Loucy (cell line): ENCODE measurements around the gene FAXDC2.

Source experiments
- H2AFZ ChIP-seq: fragments of 200-600 bp; sonication (generic); 2 replicates; pipeline ENCODE4 v1.6.0; 2016; ENCODE audit warnings: antibody characterized with exemption, mild to moderate bottlenecking, low read length, moderate library complexity
- H3F3A ChIP-seq: fragments of 200-600 bp; 2 replicates; pipeline ENCODE4 v1.6.0; 2016; ENCODE audit warnings: antibody characterized with exemption, low read depth, mild to moderate bottlenecking
- H3K27me3 ChIP-seq: fragments of 200-600 bp; sonication (generic); 2 replicates; pipeline ENCODE4 v1.6.1; 2014; ENCODE audit warnings: low read length, mild to moderate bottlenecking; ENCODE audit not compliant: insufficient read depth, poor library complexity, severe bottlenecking
- H3K36me3 ChIP-seq: fragments of 200-600 bp; sonication (generic); 2 replicates; pipeline ENCODE4 v1.6.1; 2016; ENCODE audit warnings: low read length; ENCODE audit not compliant: insufficient read depth
- H3K4me1 ChIP-seq: fragments of 200-600 bp; sonication (generic); 2 replicates; pipeline ENCODE4 v1.5.1; 2014; ENCODE audit warnings: low read length, mild to moderate bottlenecking; ENCODE audit not compliant: insufficient read depth, poor library complexity, severe bottlenecking
- H3K4me2 ChIP-seq: fragments of 200-600 bp; sonication (generic); 2 replicates; pipeline ENCODE4 v1.6.0; 2014; ENCODE audit warnings: antibody characterized with exemption, low read length, low read depth, mild to moderate bottlenecking; ENCODE audit not compliant: poor library complexity, severe bottlenecking
- H3K4me3 ChIP-seq: fragments of 200-600 bp; sonication (generic); 2 replicates; pipeline ENCODE4 v1.5.1; 2014; ENCODE audit warnings: low read length, mild to moderate bottlenecking, mixed read lengths; ENCODE audit not compliant: poor library complexity, severe bottlenecking
- H3K79me2 ChIP-seq: fragments of 200-600 bp; sonication (generic); 2 replicates; pipeline ENCODE4 v1.6.1; 2014; ENCODE audit warnings: low read length; ENCODE audit not compliant: insufficient read depth
- H3K9ac ChIP-seq: fragments of 200-600 bp; sonication (generic); 2 replicates; pipeline ENCODE4 v1.6.0; 2014; ENCODE audit warnings: mild to moderate bottlenecking, low read depth, low read length, moderate library complexity; ENCODE audit not compliant: poor library complexity, severe bottlenecking
- H3K9me2 ChIP-seq: fragments of 200-600 bp; sonication (generic); replicated peaks from 2 replicates; pipeline ENCODE4 v1.6.1; 2016; ENCODE audit warnings: low read depth, low read length, mixed read lengths
- H3K9me3 ChIP-seq: fragments of 200-600 bp; sonication (generic); 2 replicates; pipeline ENCODE4 v1.6.1; 2014; ENCODE audit warnings: mild to moderate bottlenecking, antibody characterized with exemption, low read length, low read depth; ENCODE audit not compliant: insufficient read depth
- H4K20me1 ChIP-seq: fragments of 200-600 bp; sonication (generic); 2 replicates; pipeline ENCODE4 v1.6.0; 2014; ENCODE audit warnings: antibody characterized with exemption, low read length, mild to moderate bottlenecking; ENCODE audit not compliant: insufficient read depth, poor library complexity, severe bottlenecking
- CTCF ChIP-seq: fragments of 200-600 bp; sonication (generic); conservative IDR thresholded peaks from 2 replicates; pipeline ENCODE4 v1.5.1; 2014; ENCODE audit warnings: mild to moderate bottlenecking, antibody characterized with exemption, low read length
- EZH2phosphoT487 ChIP-seq: fragments of 200-600 bp; IDR thresholded peaks from 2 replicates; pipeline ENCODE4 v1.6.1; 2018; ENCODE audit warnings: antibody characterized with exemption, mild to moderate bottlenecking, moderate library complexity, borderline replicate concordance

FAXDC2 gene

GRCh38 chr5:154776167-154776566 is 74.2 kb downstream of the FAXDC2 start:
- Histone ChIP-seq H4K20me1 (peaks cover 62% of the 10 kb centered on the region), H3K4me1 (no peaks in the 10 kb centered on the region), H3K9me3 (no peaks in the 10 kb centered on the region)

GRCh38 chr5:154773326-154773725 is 77.1 kb downstream of the FAXDC2 start:
- Histone ChIP-seq H3K36me3 (peaks cover 7% of the 10 kb centered on the region; the same call in 1 of the 2 replicates), H3K4me1 (no peaks in the 10 kb centered on the region), H3F3A (no peaks in the 10 kb centered on the region), H3K9me2 (no peaks in the 10 kb centered on the region), H2AFZ (no peak overlapping the region), H4K20me1 (peaks cover 73% of the 10 kb centered on the region), H3K4me2 (no peak overlapping the region), H3K9ac (no peak overlapping the region), H3K9me3 (no peaks in the 10 kb centered on the region), H3K79me2 (peaks cover 95% of the 10 kb centered on the region), H3K4me3 (no peak overlapping the region), H3K27me3 (no peaks in the 10 kb centered on the region)
- TF ChIP-seq CTCF, result no peak
- TF ChIP-seq EZH2phosphoT487, result no peak

More at GRCh38 chr5:154776167-154776566, 74.2 kb downstream of the FAXDC2 start:
- no peak for TF ChIP-seq CTCF
- TF ChIP-seq EZH2phosphoT487, result no peak
- no peak overlapping the region for H3K4me3 ChIP-seq
- H3F3A ChIP-seq, result no peaks in the 10 kb centered on the region
- H3K27me3 ChIP-seq, result no peaks in the 10 kb centered on the region
- peaks cover 6% of the 10 kb centered on the region; the same call in 1 of the 2 replicates for H3K36me3 ChIP-seq
- H3K79me2 ChIP-seq, result peaks cover 97% of the 10 kb centered on the region
- no peak overlapping the region for H2AFZ ChIP-seq
- H3K4me2 ChIP-seq, result no peak overlapping the region
- H3K9ac ChIP-seq, result no peak overlapping the region
- H3K9me2 ChIP-seq, result no peaks in the 10 kb centered on the region

- H3K4me1 ChIP-seq, result peaks cover 9% of the 10 kb centered on the region
- no peaks in the 10 kb centered on the region for H3K9me2 ChIP-seq
- H3K4me2 ChIP-seq, result no peak overlapping the region
- TF ChIP-seq CTCF, result no peak
- TF ChIP-seq EZH2phosphoT487, result no peak
- H3K4me3 ChIP-seq, result no peak overlapping the region
- no peaks in the 10 kb centered on the region for H3K9me3 ChIP-seq
- no peaks in the 10 kb centered on the region for H3F3A ChIP-seq
- H3K27me3 ChIP-seq, result no peaks in the 10 kb centered on the region
- H4K20me1 ChIP-seq, result peaks cover 83% of the 10 kb centered on the region
- H3K9ac ChIP-seq, result no peak overlapping the region
- no peak overlapping the region for H2AFZ ChIP-seq
- peaks cover 7% of the 10 kb centered on the region; the same call in 1 of the 2 replicates for H3K36me3 ChIP-seq
- peaks cover 98% of the 10 kb centered on the region for H3K79me2 ChIP-seq
These were observed 79.0 kb downstream of the FAXDC2 start for GRCh38 chr5:154771383-154771901.
